ENCODE measurements around the gene CDSN.

Gene CDSN

DNA sequence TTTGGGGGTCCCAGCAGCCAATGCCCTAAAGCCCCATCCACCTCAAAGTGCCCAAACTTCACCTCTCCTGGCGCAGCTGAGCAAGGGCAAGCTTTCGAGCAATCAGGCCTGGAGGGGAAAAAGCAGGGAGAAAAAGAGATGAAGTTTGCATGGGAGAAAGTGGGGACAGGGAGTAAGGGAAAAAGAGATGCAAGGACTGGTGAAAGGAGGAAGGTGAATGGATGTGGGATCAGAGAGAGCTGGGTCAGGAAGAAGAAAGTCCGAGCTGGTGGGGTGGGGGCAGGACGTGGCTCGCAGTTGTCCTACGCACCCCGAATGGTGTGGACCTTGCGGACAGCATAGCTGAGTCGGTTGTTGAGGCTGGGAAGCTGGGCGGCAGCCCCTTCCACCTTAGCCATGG is 25.1 kb upstream of the CDSN start:
- no peaks in the 10 kb centered on the region for H3K9me3 ChIP-seq (ENCODE audit: control insufficient read depth in 1 of 2, low read length in 2 of 2)
- H3K9ac ChIP-seq (ENCODE audit: low read depth in 1 of 2, low read length in 2 of 2), result peak overlapping the region; percentile 39 to 52
- peak overlapping the region; percentile 30 for H3K27ac ChIP-seq (ENCODE audit: low read depth, low read length)
- peaks cover 5 to 13% of the 10 kb centered on the region in 2 donors for H3K36me3 ChIP-seq (ENCODE audit: control insufficient read depth in 1 of 2, insufficient read depth in 2 of 2, low read length in 2 of 2)
- H3K4me3 ChIP-seq (ENCODE audit: low read depth in 1 of 2, low read length in 2 of 2), result peak overlapping the region; percentile 51 to 60
- H3K27me3 ChIP-seq (ENCODE audit: control insufficient read depth in 1 of 2, insufficient read depth in 2 of 2, low read length in 2 of 2), result no peaks in the 10 kb centered on the region
- peaks cover 27 to 29% of the 10 kb centered on the region in 2 donors for H3K4me1 ChIP-seq (ENCODE audit: control insufficient read depth in 1 of 2, insufficient read depth in 2 of 2, low read length in 2 of 2)

DNA sequence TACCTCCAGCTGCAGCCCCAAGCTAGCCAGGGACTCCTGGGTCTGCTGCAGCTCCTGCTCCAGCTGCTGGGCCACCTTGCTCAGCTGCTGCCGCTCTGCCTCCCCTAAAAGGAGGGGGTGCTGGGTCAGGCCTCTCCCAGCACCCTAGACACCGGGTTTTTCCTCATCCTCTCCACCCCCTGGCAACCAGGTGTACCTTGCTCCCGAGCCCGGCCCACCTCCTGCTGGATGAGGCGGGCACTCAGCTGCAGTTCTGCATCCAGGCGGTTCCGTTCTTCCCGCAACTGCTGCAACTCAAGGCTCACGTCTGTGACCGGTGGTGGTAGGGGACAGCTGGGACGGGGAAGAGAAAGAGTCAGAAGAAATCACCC is 24.7 kb upstream of the CDSN start:
- peaks cover 27 to 29% of the 10 kb centered on the region in 2 donors for H3K4me1 ChIP-seq (ENCODE audit: control insufficient read depth in 1 of 2, insufficient read depth in 2 of 2, low read length in 2 of 2)
- no peaks in the 10 kb centered on the region for H3K9me3 ChIP-seq (ENCODE audit: control insufficient read depth in 1 of 2, low read length in 2 of 2)
- H3K27ac ChIP-seq (ENCODE audit: low read depth, low read length), result peak overlapping the region; percentile 67
- no peaks in the 10 kb centered on the region for H3K27me3 ChIP-seq (ENCODE audit: control insufficient read depth in 1 of 2, insufficient read depth in 2 of 2, low read length in 2 of 2)
- H3K4me3 ChIP-seq (ENCODE audit: low read depth in 1 of 2, low read length in 2 of 2), result peak overlapping the region; percentile 51 to 60
- peak overlapping the region; percentile 39 to 52 for H3K9ac ChIP-seq (ENCODE audit: low read depth in 1 of 2, low read length in 2 of 2)
- H3K36me3 ChIP-seq (ENCODE audit: control insufficient read depth in 1 of 2, insufficient read depth in 2 of 2, low read length in 2 of 2), result peaks cover 5 to 9% of the 10 kb centered on the region in 2 donors

DNA sequence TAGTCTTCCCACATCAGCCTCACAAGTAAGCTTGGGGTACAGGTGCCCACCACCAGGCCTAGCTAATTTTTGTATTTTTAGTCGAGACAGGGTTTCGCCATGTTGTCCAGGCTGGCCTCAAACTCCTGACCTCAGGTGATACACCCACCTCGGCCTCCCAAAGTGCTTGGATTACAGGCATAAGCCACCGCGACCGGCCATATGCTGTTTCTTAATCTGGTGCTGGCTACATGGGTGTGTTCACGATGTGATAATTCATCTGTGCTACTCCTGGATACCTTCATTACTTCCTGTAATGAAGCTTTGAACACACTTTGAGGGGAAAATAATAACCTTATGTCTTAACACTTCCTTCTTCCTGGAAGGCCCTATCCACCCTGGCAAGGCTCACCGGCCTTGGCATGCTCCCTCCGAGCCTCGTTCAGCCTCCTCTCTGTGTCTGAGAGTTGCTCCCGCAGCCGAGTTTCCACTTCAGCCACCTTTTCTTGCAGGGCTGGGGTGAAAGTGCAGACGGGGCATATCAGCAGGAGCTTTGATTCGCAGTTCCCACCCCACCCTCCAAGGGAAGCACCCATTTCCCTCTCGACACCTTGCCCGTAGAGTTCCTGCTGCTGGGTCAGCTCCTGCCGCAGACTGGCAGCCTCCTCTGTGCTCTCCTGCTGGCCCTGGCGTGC is 24.2 kb upstream of the CDSN start:
- Histone ChIP-seq H3K27ac (ENCODE audit: low read depth, low read length) (peak overlapping the region; percentile 67), H3K4me3 (ENCODE audit: low read depth in 1 of 2, low read length in 2 of 2) (peak overlapping the region; percentile 51 to 60)

DNA sequence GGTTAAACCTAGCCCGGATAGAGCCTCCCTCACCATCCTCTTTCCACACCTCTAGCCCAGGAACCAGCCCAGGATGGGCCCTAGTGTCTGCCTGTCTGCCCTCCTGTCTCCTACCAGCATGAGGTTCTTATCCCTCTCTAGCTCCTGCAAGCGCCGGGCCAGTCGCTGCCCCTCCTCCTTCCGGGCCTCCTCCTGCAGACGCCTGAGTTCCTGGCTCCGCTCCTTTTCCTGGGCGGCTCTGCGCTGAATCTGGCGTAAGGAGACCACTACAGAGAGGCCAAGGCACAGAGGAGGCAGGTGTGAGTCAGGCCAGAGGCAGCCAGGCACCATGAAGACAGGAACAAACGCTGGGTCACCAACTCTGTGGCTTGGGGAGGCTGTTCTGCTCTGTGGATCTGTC is 22.9 kb upstream of the CDSN start:
- H3K4me1 ChIP-seq (ENCODE audit: control insufficient read depth in 1 of 2, insufficient read depth in 2 of 2, low read length in 2 of 2), result peaks cover 27 to 29% of the 10 kb centered on the region in 2 donors
- H3K9me3 ChIP-seq (ENCODE audit: control insufficient read depth in 1 of 2, low read length in 2 of 2), result no peaks in the 10 kb centered on the region
- H3K36me3 ChIP-seq (ENCODE audit: control insufficient read depth in 1 of 2, insufficient read depth in 2 of 2, low read length in 2 of 2), result peaks cover 0 to 7% of the 10 kb centered on the region in 2 donors
- peak overlapping the region; percentile 6 to 15 for H3K9ac ChIP-seq (ENCODE audit: low read depth in 1 of 2, low read length in 2 of 2)
- no peaks in the 10 kb centered on the region for H3K27me3 ChIP-seq (ENCODE audit: control insufficient read depth in 1 of 2, insufficient read depth in 2 of 2, low read length in 2 of 2)
- no peak overlapping the region for H3K4me3 ChIP-seq (ENCODE audit: low read depth in 1 of 2, low read length in 2 of 2)
- H3K27ac ChIP-seq (ENCODE audit: low read depth, low read length), result no peak overlapping the region

More for the DNA sequence above, 24.2 kb upstream of the CDSN start:
- H3K9me3 ChIP-seq (ENCODE audit: control insufficient read depth in 1 of 2, low read length in 2 of 2), result no peaks in the 10 kb centered on the region
- H3K27me3 ChIP-seq (ENCODE audit: control insufficient read depth in 1 of 2, insufficient read depth in 2 of 2, low read length in 2 of 2), result no peaks in the 10 kb centered on the region
- H3K9ac ChIP-seq (ENCODE audit: low read depth in 1 of 2, low read length in 2 of 2), result peak overlapping the region; percentile 39 to 52
- H3K36me3 ChIP-seq (ENCODE audit: control insufficient read depth in 1 of 2, insufficient read depth in 2 of 2, low read length in 2 of 2), result peaks cover 0 to 7% of the 10 kb centered on the region in 2 donors
- H3K4me1 ChIP-seq (ENCODE audit: control insufficient read depth in 1 of 2, insufficient read depth in 2 of 2, low read length in 2 of 2), result peaks cover 27 to 29% of the 10 kb centered on the region in 2 donors

DNA sequence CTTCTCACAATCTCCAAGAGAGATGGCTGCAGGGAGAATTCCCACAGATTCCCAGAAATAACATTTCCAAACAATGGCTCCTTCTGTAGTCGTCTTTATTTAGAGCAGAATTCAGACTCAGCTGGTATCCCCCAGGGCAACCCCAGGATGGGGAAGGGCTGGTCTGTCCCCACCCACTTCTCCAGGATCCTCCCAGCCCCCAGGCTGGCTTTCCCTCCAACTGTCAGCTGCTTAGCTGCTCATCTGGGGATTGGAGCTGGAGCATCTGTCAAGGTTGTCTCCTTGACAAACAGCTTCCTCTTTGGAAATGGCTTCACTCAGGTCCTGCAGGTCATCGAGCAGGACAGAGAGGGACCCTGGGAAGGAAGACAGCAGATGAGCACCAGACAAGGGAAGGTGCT is 22.1 kb upstream of the CDSN start:
- H3K9ac ChIP-seq (ENCODE audit: low read depth in 1 of 2, low read length in 2 of 2), result peak overlapping the region in 1 of 2 donors; percentile 6
- no peak overlapping the region for H3K27ac ChIP-seq (ENCODE audit: low read depth, low read length)

DNA sequence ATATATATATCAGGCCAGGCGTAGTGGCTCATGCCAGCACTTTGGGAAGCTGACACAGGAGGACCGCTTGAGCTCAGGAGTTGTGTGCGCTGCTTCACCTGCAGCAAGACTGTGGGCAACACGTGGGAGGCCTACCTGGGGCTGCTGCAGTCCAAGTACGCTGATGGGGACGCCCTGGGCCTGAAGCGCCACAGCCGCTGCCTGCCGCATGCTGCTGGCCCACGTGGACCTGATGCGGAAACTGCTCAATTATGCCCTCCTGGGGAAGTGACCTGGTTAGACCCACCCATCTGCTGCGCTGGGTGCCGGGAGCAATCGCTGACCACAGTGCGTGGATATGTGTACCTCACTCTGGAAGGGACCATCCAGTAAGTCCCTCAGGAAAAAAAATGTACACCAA is 20.4 kb upstream of the CDSN start:
- no peak overlapping the region for H3K27ac ChIP-seq (ENCODE audit: low read depth, low read length)
- H3K9me3 ChIP-seq (ENCODE audit: control insufficient read depth in 1 of 2, low read length in 2 of 2), result no peaks in the 10 kb centered on the region
- no peak overlapping the region for H3K9ac ChIP-seq (ENCODE audit: low read depth in 1 of 2, low read length in 2 of 2)
- peaks cover 0 to 7% of the 10 kb centered on the region in 2 donors for H3K36me3 ChIP-seq (ENCODE audit: control insufficient read depth in 1 of 2, insufficient read depth in 2 of 2, low read length in 2 of 2)
- no peaks in the 10 kb centered on the region for H3K27me3 ChIP-seq (ENCODE audit: control insufficient read depth in 1 of 2, insufficient read depth in 2 of 2, low read length in 2 of 2)
- no peak overlapping the region for H3K4me3 ChIP-seq (ENCODE audit: low read depth in 1 of 2, low read length in 2 of 2)
- H3K4me1 ChIP-seq (ENCODE audit: control insufficient read depth in 1 of 2, insufficient read depth in 2 of 2, low read length in 2 of 2), result peaks cover 20 to 29% of the 10 kb centered on the region in 2 donors

More for the DNA sequence above, 22.1 kb upstream of the CDSN start:
- no peaks in the 10 kb centered on the region for H3K27me3 ChIP-seq (ENCODE audit: control insufficient read depth in 1 of 2, insufficient read depth in 2 of 2, low read length in 2 of 2)
- H3K4me3 ChIP-seq (ENCODE audit: low read depth in 1 of 2, low read length in 2 of 2), result no peak overlapping the region
- no peaks in the 10 kb centered on the region for H3K9me3 ChIP-seq (ENCODE audit: control insufficient read depth in 1 of 2, low read length in 2 of 2)
- peaks cover 27 to 34% of the 10 kb centered on the region in 2 donors for H3K4me1 ChIP-seq (ENCODE audit: control insufficient read depth in 1 of 2, insufficient read depth in 2 of 2, low read length in 2 of 2)
- peaks cover 0 to 7% of the 10 kb centered on the region in 2 donors for H3K36me3 ChIP-seq (ENCODE audit: control insufficient read depth in 1 of 2, insufficient read depth in 2 of 2, low read length in 2 of 2)

DNA sequence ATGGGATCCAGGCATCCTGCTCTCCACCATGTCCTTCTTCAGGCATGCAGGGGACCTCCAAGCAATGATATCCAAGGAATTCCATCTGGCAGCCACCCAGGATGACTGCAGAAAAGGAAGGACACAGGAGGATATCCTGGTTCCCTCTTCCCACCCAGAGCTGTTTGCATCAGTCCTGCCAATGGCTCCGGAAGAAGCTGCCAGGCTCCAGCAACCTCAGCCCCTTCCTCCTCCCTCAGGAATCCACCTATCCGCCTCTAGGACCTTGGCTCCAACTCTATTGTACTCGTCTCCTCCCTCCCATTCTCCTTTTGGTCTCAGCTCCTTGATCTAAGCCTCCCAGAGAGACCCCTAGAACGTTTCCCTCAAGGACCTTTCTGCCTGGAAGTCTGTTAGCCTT is 19.4 kb upstream of the CDSN start:
- Histone ChIP-seq H3K9me3 (ENCODE audit: control insufficient read depth in 1 of 2, low read length in 2 of 2) (no peaks in the 10 kb centered on the region), H3K4me3 (ENCODE audit: low read depth in 1 of 2, low read length in 2 of 2) (no peak overlapping the region), H3K9ac (ENCODE audit: low read depth in 1 of 2, low read length in 2 of 2) (no peak overlapping the region), H3K36me3 (ENCODE audit: control insufficient read depth in 1 of 2, insufficient read depth in 2 of 2, low read length in 2 of 2) (peaks cover 0 to 7% of the 10 kb centered on the region in 2 donors), H3K4me1 (ENCODE audit: control insufficient read depth in 1 of 2, insufficient read depth in 2 of 2, low read length in 2 of 2) (peaks cover 15 to 22% of the 10 kb centered on the region in 2 donors), H3K27ac (ENCODE audit: low read depth, low read length) (no peak overlapping the region), H3K27me3 (ENCODE audit: control insufficient read depth in 1 of 2, insufficient read depth in 2 of 2, low read length in 2 of 2) (no peaks in the 10 kb centered on the region)

DNA sequence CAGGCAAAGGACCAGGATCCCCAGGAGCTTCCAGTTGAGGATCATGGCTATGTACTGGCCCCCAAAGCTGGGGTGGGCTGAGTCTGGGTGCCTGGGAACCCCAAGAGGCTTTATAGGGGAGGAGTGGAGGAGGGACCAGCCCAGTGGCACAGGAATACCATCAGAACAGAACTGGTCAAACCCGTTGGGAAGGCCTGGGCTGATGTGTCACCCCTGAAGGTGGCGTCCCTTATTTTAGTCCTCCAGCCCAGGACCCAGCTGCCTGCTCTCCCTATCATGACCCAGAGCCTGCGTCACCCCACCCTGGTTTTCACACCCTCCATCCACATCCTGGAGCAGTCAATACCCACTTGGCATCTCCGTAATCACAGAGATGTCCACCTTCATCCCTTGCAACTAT is 18.7 kb upstream of the CDSN start, which contains the start of gene PSORS1C2:
Gene PSORS1C2 (minus strand): TSS at position 85 of the 400 bp plus-strand sequence. CDS start 40 bp downstream, at position 45.
- H3K27ac ChIP-seq (ENCODE audit: low read depth, low read length), result no peak within 1 kb of the TSS
- peak within 1 kb of the TSS; percentile 53 to 60 for H3K9ac ChIP-seq (ENCODE audit: low read depth in 1 of 2, low read length in 2 of 2)
- H3K4me3 ChIP-seq (ENCODE audit: low read depth in 1 of 2, low read length in 2 of 2), result peak within 1 kb of the TSS; percentile 37 to 70

DNA sequence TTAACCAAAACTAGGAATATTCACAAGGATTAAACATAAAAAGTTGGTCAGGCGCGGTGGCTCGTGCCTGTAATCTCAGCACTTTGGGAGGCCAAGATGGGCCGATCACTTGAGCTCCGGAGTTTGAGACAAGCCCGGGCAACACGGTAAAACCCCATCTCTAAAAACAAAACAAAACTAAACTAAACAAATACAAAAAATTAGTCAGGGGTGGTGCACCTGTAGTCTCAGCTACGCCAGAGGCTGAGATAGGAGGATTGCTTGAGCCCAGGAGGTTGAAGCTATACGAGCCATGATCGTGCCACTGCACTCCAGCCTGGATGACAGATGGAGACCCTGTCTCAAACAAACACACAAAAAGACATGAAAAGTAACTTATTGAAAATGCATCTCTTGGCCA is 15.5 kb upstream of the CDSN start:
- Histone ChIP-seq H3K9ac (ENCODE audit: low read depth in 1 of 2, low read length in 2 of 2) (no peak overlapping the region), H3K4me3 (ENCODE audit: low read depth in 1 of 2, low read length in 2 of 2) (no peak overlapping the region), H3K9me3 (ENCODE audit: control insufficient read depth in 1 of 2, low read length in 2 of 2) (no peaks in the 10 kb centered on the region), H3K27ac (ENCODE audit: low read depth, low read length) (no peak overlapping the region), H3K4me1 (ENCODE audit: control insufficient read depth in 1 of 2, insufficient read depth in 2 of 2, low read length in 2 of 2) (peaks cover 0 to 6% of the 10 kb centered on the region in 2 donors), H3K36me3 (ENCODE audit: control insufficient read depth in 1 of 2, insufficient read depth in 2 of 2, low read length in 2 of 2) (no peaks in the 10 kb centered on the region), H3K27me3 (ENCODE audit: control insufficient read depth in 1 of 2, insufficient read depth in 2 of 2, low read length in 2 of 2) (no peaks in the 10 kb centered on the region)

More for the DNA sequence above, 18.7 kb upstream of the CDSN start, which contains the start of gene PSORS1C2:
- Histone ChIP-seq H3K9me3 (ENCODE audit: control insufficient read depth in 1 of 2, low read length in 2 of 2) (no peaks in the 10 kb centered on the region), H3K27me3 (ENCODE audit: control insufficient read depth in 1 of 2, insufficient read depth in 2 of 2, low read length in 2 of 2) (no peaks in the 10 kb centered on the region), H3K4me1 (ENCODE audit: control insufficient read depth in 1 of 2, insufficient read depth in 2 of 2, low read length in 2 of 2) (peaks cover 12 to 20% of the 10 kb centered on the region in 2 donors), H3K36me3 (ENCODE audit: control insufficient read depth in 1 of 2, insufficient read depth in 2 of 2, low read length in 2 of 2) (peaks cover 0 to 7% of the 10 kb centered on the region in 2 donors)

DNA sequence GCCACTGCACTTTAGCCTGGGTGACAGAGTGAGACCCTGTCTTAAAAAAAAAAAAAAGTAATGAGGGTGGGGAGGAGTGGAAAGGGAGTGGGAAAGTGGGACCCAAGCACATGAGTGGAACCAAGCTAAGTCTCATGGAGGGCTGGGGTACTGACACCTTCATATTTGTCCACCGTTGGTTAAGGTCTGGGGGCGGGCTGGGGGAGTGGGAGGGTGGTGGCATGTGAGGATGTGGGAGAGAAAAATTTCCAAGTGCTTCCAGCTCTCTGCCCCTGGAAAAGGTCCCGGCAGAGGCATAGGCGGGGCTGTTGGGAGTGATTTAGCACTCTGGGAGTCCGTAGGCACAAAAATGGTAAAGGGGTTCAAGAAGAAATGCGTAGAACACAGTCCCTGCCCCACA is 12.6 kb upstream of the CDSN start:
- no peak overlapping the region for H3K27ac ChIP-seq (ENCODE audit: low read depth, low read length)
- H3K27me3 ChIP-seq (ENCODE audit: control insufficient read depth in 1 of 2, insufficient read depth in 2 of 2, low read length in 2 of 2), result no peaks in the 10 kb centered on the region
- H3K4me3 ChIP-seq (ENCODE audit: low read depth in 1 of 2, low read length in 2 of 2), result no peak overlapping the region
- no peaks in the 10 kb centered on the region for H3K9me3 ChIP-seq (ENCODE audit: control insufficient read depth in 1 of 2, low read length in 2 of 2)
- H3K36me3 ChIP-seq (ENCODE audit: control insufficient read depth in 1 of 2, insufficient read depth in 2 of 2, low read length in 2 of 2), result no peaks in the 10 kb centered on the region
- no peak overlapping the region for H3K9ac ChIP-seq (ENCODE audit: low read depth in 1 of 2, low read length in 2 of 2)
- H3K4me1 ChIP-seq (ENCODE audit: control insufficient read depth in 1 of 2, insufficient read depth in 2 of 2, low read length in 2 of 2), result peaks cover 0 to 4% of the 10 kb centered on the region in 2 donors

All from duodenal mucosa (tissue), 2 donors.